ENCODE measurements around the gene CTAGE4. TPM values are rescaled to one million over a fixed set of nuclear protein-coding genes. Genes with fewer than 3 reads are reported as not detected.

Gene CTAGE4
- total and polyA plus RNA-seq, 2 experiments from 2014 or later, result 4.3 to 10.1 TPM

DNA sequence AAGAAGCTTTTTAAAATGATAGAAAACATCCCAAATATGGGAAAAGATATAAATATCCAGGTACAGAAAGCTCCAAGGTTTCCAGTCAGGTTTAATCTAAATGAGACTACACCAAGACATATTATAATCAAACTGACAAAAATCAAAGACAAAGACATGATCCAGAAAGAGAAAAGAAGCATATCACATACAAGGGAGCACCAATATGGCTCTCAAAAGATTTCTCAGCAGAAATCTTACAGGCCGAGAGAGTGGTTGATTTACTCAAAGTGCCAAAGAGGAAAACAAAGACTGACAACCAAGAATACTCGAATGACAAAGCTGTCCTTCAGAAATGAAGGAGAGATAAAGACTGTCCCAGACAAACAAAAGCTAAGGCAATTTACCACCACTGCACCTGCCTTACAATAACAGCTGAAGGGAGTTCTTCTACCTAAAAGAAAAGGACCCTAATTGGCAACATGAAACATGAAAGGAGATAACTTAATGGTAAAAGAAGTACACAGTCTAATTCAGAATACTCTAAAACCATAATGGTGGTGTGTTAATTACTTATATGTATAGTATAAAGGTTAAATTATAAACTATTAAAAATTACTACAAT, 34.9 kb upstream of the CTAGE4 start:
- DNase-seq (ENCODE audit: low spot score) (no peak), ATAC-seq (no peak)
- no peak overlapping the region for H3K27ac Mint-ChIP-seq
- H3K36me3 Mint-ChIP-seq (ENCODE audit: low read depth), result peaks cover 14% of the 10 kb centered on the region
- Histone ChIP-seq H2AFZ (no peak overlapping the region), H3K9me2 (ENCODE audit: insufficient read depth) (no peaks in the 10 kb centered on the region; the same call in 1 of the 2 replicates), H3F3A (replicated peaks; ENCODE audit: low read depth) (no peaks in the 10 kb centered on the region), H3K27ac (ENCODE audit: low read depth) (no peak overlapping the region), H3K4me3 (no peak overlapping the region), H3K79me2 (replicated peaks; ENCODE audit: insufficient read depth) (no peaks in the 10 kb centered on the region), H3K36me3 (ENCODE audit: insufficient read depth) (no peaks in the 10 kb centered on the region), H3K27me3 (ENCODE audit: insufficient read depth) (no peaks in the 10 kb centered on the region), H3K4me2 (no peak overlapping the region), H4K20me1 (replicated peaks; ENCODE audit: insufficient read depth) (no peaks in the 10 kb centered on the region), H3K4me1 (ENCODE audit: insufficient read depth) (no peaks in the 10 kb centered on the region)
- H3K9me3 Mint-ChIP-seq, result peaks cover 51% of the 10 kb centered on the region
- H3K4me3 Mint-ChIP-seq, result no peak overlapping the region
- H3K4me1 Mint-ChIP-seq, result no peaks in the 10 kb centered on the region
- TF ChIP-seq, protein P1, sequence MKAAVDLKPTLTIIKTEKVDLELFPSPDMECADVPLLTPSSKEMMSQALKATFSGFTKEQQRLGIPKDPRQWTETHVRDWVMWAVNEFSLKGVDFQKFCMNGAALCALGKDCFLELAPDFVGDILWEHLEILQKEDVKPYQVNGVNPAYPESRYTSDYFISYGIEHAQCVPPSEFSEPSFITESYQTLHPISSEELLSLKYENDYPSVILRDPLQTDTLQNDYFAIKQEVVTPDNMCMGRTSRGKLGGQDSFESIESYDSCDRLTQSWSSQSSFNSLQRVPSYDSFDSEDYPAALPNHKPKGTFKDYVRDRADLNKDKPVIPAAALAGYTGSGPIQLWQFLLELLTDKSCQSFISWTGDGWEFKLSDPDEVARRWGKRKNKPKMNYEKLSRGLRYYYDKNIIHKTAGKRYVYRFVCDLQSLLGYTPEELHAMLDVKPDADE (IDR thresholded peaks at IDR 0.05), result no peak
- TF ChIP-seq STAT1 (IDR thresholded peaks at IDR 0.05; ENCODE audit: unreplicated experiment) (no peak), REST (IDR thresholded peaks at IDR 0.05; ENCODE audit: unreplicated experiment) (no peak), POLR2AphosphoS5 (IDR thresholded peaks at IDR 0.05; ENCODE audit: low read depth) (no peak), CTCF (conservative IDR thresholded peaks at IDR 0.05; ENCODE audit: low read depth in 2 of 2) (no peak), EZH2phosphoT487 (IDR thresholded peaks at IDR 0.05; ENCODE audit: unreplicated experiment) (no peak), EZH2 (IDR thresholded peaks at IDR 0.05; ENCODE audit: low read depth, unreplicated experiment) (no peak), ZNF114 (CRISPR knock-in tag; IDR thresholded peaks at IDR 0.05) (no peak), ZNF331 (CRISPR knock-in tag; IDR thresholded peaks at IDR 0.05; ENCODE audit: low read depth) (no peak), CREB1 (CRISPR knock-in tag; IDR thresholded peaks at IDR 0.05; ENCODE audit: low read depth) (no peak), JUNB (IDR thresholded peaks at IDR 0.05; ENCODE audit: unreplicated experiment) (no peak), NANOG (IDR thresholded peaks at IDR 0.05; ENCODE audit: borderline replicate concordance) (no peak)
- TF ChIP-seq, protein P2, sequence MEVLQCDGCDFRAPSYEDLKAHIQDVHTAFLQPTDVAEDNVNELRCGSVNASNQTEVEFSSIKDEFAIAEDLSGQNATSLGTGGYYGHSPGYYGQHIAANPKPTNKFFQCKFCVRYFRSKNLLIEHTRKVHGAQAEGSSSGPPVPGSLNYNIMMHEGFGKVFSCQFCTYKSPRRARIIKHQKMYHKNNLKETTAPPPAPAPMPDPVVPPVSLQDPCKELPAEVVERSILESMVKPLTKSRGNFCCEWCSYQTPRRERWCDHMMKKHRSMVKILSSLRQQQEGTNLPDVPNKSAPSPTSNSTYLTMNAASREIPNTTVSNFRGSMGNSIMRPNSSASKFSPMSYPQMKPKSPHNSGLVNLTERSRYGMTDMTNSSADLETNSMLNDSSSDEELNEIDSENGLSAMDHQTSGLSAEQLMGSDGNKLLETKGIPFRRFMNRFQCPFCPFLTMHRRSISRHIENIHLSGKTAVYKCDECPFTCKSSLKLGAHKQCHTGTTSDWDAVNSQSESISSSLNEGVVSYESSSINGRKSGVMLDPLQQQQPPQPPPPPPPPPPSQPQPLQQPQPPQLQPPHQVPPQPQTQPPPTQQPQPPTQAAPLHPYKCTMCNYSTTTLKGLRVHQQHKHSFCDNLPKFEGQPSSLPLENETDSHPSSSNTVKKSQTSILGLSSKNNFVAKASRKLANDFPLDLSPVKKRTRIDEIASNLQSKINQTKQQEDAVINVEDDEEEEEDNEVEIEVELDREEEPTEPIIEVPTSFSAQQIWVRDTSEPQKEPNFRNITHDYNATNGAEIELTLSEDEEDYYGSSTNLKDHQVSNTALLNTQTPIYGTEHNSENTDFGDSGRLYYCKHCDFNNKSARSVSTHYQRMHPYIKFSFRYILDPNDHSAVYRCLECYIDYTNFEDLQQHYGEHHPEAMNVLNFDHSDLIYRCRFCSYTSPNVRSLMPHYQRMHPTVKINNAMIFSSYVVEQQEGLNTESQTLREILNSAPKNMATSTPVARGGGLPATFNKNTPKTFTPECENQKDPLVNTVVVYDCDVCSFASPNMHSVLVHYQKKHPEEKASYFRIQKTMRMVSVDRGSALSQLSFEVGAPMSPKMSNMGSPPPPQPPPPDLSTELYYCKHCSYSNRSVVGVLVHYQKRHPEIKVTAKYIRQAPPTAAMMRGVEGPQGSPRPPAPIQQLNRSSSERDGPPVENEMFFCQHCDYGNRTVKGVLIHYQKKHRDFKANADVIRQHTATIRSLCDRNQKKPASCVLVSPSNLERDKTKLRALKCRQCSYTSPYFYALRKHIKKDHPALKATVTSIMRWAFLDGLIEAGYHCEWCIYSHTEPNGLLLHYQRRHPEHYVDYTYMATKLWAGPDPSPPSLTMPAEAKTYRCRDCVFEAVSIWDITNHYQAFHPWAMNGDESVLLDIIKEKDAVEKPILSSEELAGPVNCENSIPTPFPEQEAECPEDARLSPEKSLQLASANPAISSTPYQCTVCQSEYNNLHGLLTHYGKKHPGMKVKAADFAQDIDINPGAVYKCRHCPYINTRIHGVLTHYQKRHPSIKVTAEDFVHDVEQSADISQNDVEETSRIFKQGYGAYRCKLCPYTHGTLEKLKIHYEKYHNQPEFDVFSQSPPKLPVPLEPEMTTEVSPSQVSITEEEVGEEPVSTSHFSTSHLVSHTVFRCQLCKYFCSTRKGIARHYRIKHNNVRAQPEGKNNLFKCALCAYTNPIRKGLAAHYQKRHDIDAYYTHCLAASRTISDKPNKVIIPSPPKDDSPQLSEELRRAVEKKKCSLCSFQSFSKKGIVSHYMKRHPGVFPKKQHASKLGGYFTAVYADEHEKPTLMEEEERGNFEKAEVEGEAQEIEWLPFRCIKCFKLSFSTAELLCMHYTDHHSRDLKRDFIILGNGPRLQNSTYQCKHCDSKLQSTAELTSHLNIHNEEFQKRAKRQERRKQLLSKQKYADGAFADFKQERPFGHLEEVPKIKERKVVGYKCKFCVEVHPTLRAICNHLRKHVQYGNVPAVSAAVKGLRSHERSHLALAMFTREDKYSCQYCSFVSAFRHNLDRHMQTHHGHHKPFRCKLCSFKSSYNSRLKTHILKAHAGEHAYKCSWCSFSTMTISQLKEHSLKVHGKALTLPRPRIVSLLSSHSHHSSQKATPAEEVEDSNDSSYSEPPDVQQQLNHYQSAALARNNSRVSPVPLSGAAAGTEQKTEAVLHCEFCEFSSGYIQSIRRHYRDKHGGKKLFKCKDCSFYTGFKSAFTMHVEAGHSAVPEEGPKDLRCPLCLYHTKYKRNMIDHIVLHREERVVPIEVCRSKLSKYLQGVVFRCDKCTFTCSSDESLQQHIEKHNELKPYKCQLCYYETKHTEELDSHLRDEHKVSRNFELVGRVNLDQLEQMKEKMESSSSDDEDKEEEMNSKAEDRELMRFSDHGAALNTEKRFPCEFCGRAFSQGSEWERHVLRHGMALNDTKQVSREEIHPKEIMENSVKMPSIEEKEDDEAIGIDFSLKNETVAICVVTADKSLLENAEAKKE (CRISPR knock-in tag; IDR thresholded peaks at IDR 0.05), result no peak
- no peaks in the 10 kb centered on the region for H3K27me3 Mint-ChIP-seq (ENCODE audit: insufficient read depth, low read depth, poor library complexity)
